Measurements from ENCODE around the gene HEG1. TPM values are rescaled to one million over a fixed set of nuclear protein-coding genes. Genes with fewer than 3 reads are reported as not detected.
A peak's percentile ranks its signal among the peaks of the same experiment; 100 is the strongest.

The HEG1 gene
- total and polyA plus RNA-seq, 2 of the 13 experiments (the other 11 are each of a cell fraction or from before 2014, with no cell fraction given): 10.7 to 18.2 TPM

GRCh38 chr3:125003369-125003853 lies 52.4 kb downstream of the HEG1 start (continued):
- TF ChIP-seq ATF7-NPFF (CRISPR knock-in tag; IDR thresholded peaks at IDR 0.05; ENCODE audit: low read depth) (no peak), NFKBIZ (CRISPR knock-in tag; IDR thresholded peaks at IDR 0.05) (peak; percentile 40; the same call in 1 of the 2 replicates), ZNF225 (CRISPR knock-in tag; IDR thresholded peaks at IDR 0.05) (no peak), CEBPG (CRISPR knock-in tag; IDR thresholded peaks at IDR 0.05) (peak; percentile 87), ZBTB44 (CRISPR knock-in tag; IDR thresholded peaks at IDR 0.05) (no peak), ZNF432 (CRISPR knock-in tag; IDR thresholded peaks at IDR 0.05; ENCODE audit: borderline replicate concordance) (no peak), SSRP1 (CRISPR knock-in tag; IDR thresholded peaks at IDR 0.05) (no peak), KMT2B (CRISPR knock-in tag; IDR thresholded peaks at IDR 0.05) (peak; percentile 43; the same call in 1 of the 2 replicates), ZNF3 (CRISPR knock-in tag; IDR thresholded peaks at IDR 0.05) (no peak), ZNF563 (CRISPR knock-in tag; IDR thresholded peaks at IDR 0.05) (no peak), ZNF44 (CRISPR knock-in tag; IDR thresholded peaks at IDR 0.05) (no peak), THRA (CRISPR knock-in tag; IDR thresholded peaks at IDR 0.05; ENCODE audit: borderline replicate concordance) (peak; percentile 97), HOXA9 (CRISPR knock-in tag; IDR thresholded peaks at IDR 0.05; ENCODE audit: borderline replicate concordance) (peak; percentile 99), HOXA3 (CRISPR knock-in tag; IDR thresholded peaks at IDR 0.05) (peak; percentile 86), ZFP37 (CRISPR knock-in tag; IDR thresholded peaks at IDR 0.05; ENCODE audit: borderline replicate concordance) (no peak), ZNF660 (CRISPR knock-in tag; IDR thresholded peaks at IDR 0.05; ENCODE audit: borderline replicate concordance, low read depth) (no peak), ZNF367 (CRISPR knock-in tag; IDR thresholded peaks at IDR 0.05; ENCODE audit: borderline replicate concordance) (no peak), SUZ12 (IDR thresholded peaks at IDR 0.05; ENCODE audit: low read depth, low read length) (no peak), ZFP90 (CRISPR knock-in tag; IDR thresholded peaks at IDR 0.05; ENCODE audit: borderline replicate concordance) (no peak), PBX2 (CRISPR knock-in tag; IDR thresholded peaks at IDR 0.05) (peak; percentile 78), PHB2 (IDR thresholded peaks at IDR 0.05; ENCODE audit: partially characterized antibody) (no peak), RCOR2 (CRISPR knock-in tag; IDR thresholded peaks at IDR 0.05) (peak; percentile 92), ZHX1 (CRISPR knock-in tag; IDR thresholded peaks at IDR 0.05; ENCODE audit: low read depth) (peak; percentile 68; the same call in 1 of the 2 replicates), IRX3 (CRISPR knock-in tag; IDR thresholded peaks at IDR 0.05; ENCODE audit: borderline replicate concordance, low read depth) (no peak)

All from HepG2 (cell line).